WERI-Rb-1 (cell line): Measurements from ENCODE around the gene ADGRF4.

Experiments used
- DNase-seq: peaks from one replicate; pipeline ENCODE4 v3.0.0-alpha.2; 2020
- H3K27ac ChIP-seq: fragments of 250-450 bp; sonication (Bioruptor Pico); 2 replicates; pipeline ENCODE4 v1.5.1; 2020; ENCODE audit warnings: mild to moderate bottlenecking, moderate library complexity
- H3K27me3 ChIP-seq: fragments of 250-450 bp; sonication (Bioruptor Pico); 2 replicates; pipeline ENCODE4 v1.5.1; 2021; ENCODE audit warnings: mild to moderate bottlenecking, low read depth, moderate library complexity; ENCODE audit not compliant: insufficient read depth, severe bottlenecking
- H3K36me3 ChIP-seq: fragments of 250-450 bp; sonication (Bioruptor Pico); 2 replicates; pipeline ENCODE4 v1.5.1; 2020; ENCODE audit warnings: mild to moderate bottlenecking, moderate library complexity
- H3K4me3 ChIP-seq: 2 replicates; pipeline ENCODE4 v1.5.1; 2011; ENCODE audit warnings: low read depth, mild to moderate bottlenecking, control low read depth, low read length
- H3K9me3 ChIP-seq: fragments of 250-450 bp; sonication (Bioruptor Pico); 2 replicates; pipeline ENCODE4 v1.5.1; 2021; ENCODE audit warnings: mild to moderate bottlenecking, moderate library complexity; ENCODE audit not compliant: severe bottlenecking
- TF ChIP-seq, protein P1 (sequence below): IDR thresholded peaks from 2 replicates; pipeline ENCODE4 v1.5.1; 2011; ENCODE audit warnings: low read depth, mild to moderate bottlenecking, control low read depth, inconsistent platforms, low read length

The ADGRF4 gene

GRCh38 chr6:47679322-47679906 is 19.0 kb upstream of the ADGRF4 start:
- Histone ChIP-seq H3K4me3 (no peak overlapping the region), H3K36me3 (no peaks in the 10 kb centered on the region), H3K27me3 (no peaks in the 10 kb centered on the region), H3K9me3 (no peaks in the 10 kb centered on the region), H3K27ac (no peak overlapping the region)
- TF ChIP-seq, protein P1, sequence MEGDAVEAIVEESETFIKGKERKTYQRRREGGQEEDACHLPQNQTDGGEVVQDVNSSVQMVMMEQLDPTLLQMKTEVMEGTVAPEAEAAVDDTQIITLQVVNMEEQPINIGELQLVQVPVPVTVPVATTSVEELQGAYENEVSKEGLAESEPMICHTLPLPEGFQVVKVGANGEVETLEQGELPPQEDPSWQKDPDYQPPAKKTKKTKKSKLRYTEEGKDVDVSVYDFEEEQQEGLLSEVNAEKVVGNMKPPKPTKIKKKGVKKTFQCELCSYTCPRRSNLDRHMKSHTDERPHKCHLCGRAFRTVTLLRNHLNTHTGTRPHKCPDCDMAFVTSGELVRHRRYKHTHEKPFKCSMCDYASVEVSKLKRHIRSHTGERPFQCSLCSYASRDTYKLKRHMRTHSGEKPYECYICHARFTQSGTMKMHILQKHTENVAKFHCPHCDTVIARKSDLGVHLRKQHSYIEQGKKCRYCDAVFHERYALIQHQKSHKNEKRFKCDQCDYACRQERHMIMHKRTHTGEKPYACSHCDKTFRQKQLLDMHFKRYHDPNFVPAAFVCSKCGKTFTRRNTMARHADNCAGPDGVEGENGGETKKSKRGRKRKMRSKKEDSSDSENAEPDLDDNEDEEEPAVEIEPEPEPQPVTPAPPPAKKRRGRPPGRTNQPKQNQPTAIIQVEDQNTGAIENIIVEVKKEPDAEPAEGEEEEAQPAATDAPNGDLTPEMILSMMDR, result no peak
- DNase-seq, result no peak

GRCh38 chr6:47680051-47680450 is 18.3 kb upstream of the ADGRF4 start:
- H3K9me3 ChIP-seq, result no peaks in the 10 kb centered on the region
- TF ChIP-seq, protein P1, result no peak
- no peak overlapping the region for H3K27ac ChIP-seq
- H3K36me3 ChIP-seq, result no peaks in the 10 kb centered on the region
- DNase-seq, result no peak
- H3K27me3 ChIP-seq, result no peaks in the 10 kb centered on the region
- H3K4me3 ChIP-seq, result no peak overlapping the region

DNA sequence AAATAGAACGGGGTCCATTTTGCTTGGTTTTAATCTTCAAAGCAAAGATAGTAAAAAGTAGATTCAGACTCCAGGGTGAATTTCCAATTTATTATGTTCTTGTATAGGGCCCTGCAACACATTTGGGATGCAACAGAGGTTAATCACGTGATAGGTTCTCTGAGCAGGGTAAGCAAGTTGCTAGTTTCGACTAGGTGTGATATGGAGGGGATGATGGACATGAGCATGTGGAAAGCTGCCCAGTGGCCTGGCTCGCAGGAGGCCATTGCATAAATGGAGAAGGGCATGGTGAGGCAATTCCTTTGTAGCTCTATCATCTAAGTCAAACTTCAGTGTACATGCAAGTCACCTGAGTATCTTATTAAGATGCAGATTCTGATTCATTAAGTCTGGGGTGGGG is 17.7 kb upstream of the ADGRF4 start:
- H3K9me3 ChIP-seq, result no peaks in the 10 kb centered on the region
- DNase-seq, result no peak

DNA sequence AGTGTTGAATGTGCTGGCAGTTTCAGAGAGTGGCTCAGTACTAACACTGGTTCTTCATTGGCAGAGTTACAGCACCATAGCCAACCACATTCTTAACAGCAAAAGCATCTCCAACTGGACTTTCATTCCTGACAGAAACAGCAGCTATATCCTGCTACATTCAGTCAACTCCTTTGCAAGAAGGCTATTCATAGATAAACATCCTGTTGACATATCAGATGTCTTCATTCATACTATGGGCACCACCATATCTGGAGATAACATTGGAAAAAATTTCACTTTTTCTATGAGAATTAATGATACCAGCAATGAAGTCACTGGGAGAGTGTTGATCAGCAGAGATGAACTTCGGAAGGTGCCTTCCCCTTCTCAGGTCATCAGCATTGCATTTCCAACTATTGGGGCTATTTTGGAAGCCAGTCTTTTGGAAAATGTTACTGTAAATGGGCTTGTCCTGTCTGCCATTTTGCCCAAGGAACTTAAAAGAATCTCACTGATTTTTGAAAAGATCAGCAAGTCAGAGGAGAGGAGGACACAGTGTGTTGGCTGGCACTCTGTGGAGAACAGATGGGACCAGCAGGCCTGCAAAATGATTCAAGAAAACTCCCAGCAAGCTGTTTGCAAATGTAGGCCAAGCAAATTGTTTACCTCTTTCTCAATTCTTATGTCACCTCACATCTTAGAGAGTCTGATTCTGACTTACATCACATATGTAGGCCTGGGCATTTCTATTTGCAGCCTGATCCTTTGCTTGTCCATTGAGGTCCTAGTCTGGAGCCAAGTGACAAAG is 17.0 kb upstream of the ADGRF4 start:
- Histone ChIP-seq H3K27ac (no peak overlapping the region), H3K27me3 (no peaks in the 10 kb centered on the region), H3K9me3 (no peaks in the 10 kb centered on the region), H3K4me3 (no peak overlapping the region), H3K36me3 (no peaks in the 10 kb centered on the region)
- TF ChIP-seq, protein P1, result no peak
- no peak for DNase-seq

More for the DNA sequence above, 17.7 kb upstream of the ADGRF4 start:
- Histone ChIP-seq H3K27ac (no peak overlapping the region), H3K36me3 (no peaks in the 10 kb centered on the region), H3K4me3 (no peak overlapping the region), H3K27me3 (no peaks in the 10 kb centered on the region)
- TF ChIP-seq, protein P1, result no peak

- Histone ChIP-seq H3K27me3 (no peaks in the 10 kb centered on the region), H3K4me3 (no peak overlapping the region), H3K9me3 (no peaks in the 10 kb centered on the region), H3K36me3 (no peaks in the 10 kb centered on the region), H3K27ac (no peak overlapping the region)
- DNase-seq, result no peak
- TF ChIP-seq, protein P1, result no peak
These were observed 12.0 kb upstream of the ADGRF4 start for GRCh38 chr6:47686411-47686810.

DNA sequence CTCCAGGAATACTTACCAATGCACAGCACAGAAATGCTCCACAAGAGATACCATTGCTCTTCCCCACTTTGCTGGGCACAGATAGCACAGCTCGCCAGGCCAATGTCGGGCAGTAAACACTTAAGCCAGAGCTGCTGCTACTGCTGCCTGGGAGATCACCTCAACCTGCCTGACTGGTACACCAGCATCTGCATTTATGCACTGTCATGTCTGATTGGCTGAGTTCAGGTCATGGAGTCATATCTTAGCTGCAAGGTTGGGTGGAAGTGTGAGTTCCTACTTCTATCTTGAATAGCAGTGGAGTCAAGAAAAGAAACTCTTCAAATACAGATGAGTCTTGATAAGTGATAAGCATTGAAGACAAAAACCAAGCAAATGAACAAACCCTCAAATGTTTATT is 10.9 kb upstream of the ADGRF4 start:
- H3K27ac ChIP-seq, result no peak overlapping the region
- H3K4me3 ChIP-seq, result no peak overlapping the region
- TF ChIP-seq, protein P1, result no peak
- no peaks in the 10 kb centered on the region for H3K36me3 ChIP-seq
- H3K27me3 ChIP-seq, result no peaks in the 10 kb centered on the region
- DNase-seq, result no peak
- H3K9me3 ChIP-seq, result no peaks in the 10 kb centered on the region
